CD4-positive, alpha-beta T cell treated with Interleukin-21 for 1 hour (primary cell): ENCODE measurements around the gene CPNE5.

Source experiments
- DNase-seq: peaks from one replicate; pipeline ENCODE4 v3.0.0-alpha.2; 2020

CPNE5 gene

GRCh38 chr6:36695414-36695813 lies 143.8 kb downstream of the CPNE5 start:
- DNase-seq = no peak

DNA sequence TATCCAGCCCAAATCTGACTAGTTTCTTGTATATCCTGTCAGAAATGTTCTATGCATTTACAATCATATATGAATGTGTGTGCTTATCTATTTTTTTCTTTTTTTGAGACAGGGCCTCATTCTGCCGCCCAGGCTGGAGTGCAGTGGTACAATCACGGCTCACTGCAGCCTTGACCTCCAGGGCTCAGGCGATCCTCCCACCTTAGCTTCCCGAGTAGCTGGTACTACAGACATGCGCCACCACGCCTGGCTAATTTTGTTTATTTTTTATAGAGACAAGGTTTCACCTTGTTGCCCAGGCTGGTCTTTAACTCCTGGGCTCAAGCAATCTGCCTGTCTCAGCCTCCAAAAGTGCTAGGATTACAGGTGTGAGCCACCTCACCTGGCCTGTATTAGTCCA lies 144.6 kb downstream of the CPNE5 start:
- no peak for DNase-seq

GRCh38 chr6:36692861-36693702 lies 146.2 kb downstream of the CPNE5 start:
- no peak for DNase-seq

GRCh38 chr6:36692220-36692619 lies 147.0 kb downstream of the CPNE5 start:
- peak; percentile 52 for DNase-seq

DNA sequence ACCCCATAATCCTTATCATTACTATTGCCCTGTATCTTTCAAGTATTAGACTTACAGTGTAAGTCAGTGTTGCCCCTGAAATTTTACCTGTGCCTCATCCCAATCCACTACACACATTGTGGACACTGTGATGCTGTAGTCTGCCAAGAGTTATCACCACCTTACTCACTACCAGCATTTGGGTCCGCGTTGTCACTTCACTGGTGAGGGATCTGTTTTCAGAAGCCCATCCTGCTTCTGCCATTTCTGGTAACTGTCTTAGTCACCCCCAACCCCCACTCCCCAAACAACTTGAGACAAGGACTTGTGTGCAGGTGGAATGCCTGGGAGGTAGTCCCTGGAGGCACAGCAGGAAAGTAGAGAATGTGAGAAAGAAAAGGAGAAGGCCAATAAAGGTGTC lies 147.6 kb downstream of the CPNE5 start:
- no peak for DNase-seq

GRCh38 chr6:36691011-36691410 lies 148.2 kb downstream of the CPNE5 start:
- no peak for DNase-seq
